GM21723 (cell line): Measurements from ENCODE around the gene SPATS2.
A peak's percentile ranks its signal among the peaks of the same experiment; 100 is the strongest.

Experiments
- ATAC-seq: cut with Tn5 transposase; IDR thresholded peaks from one replicate; pipeline ENCODE4 v1.9.1; 2021; ENCODE audit warnings: mild to moderate bottlenecking, moderate library complexity; ENCODE audit not compliant: unreplicated experiment

SPATS2 gene

GRCh38 chr12:49538510-49539403 lies 171.5 kb downstream of the SPATS2 start, which contains the start of gene KCNH3:
KCNH3 (plus strand) TSS chr12:49539030; CDS start chr12:49539417, 387 bp downstream.
- peak; percentile 68 for ATAC-seq

- no peak for ATAC-seq
Observed at GRCh38 chr12:49539406-49540228, 172.4 kb downstream of the SPATS2 start.

- ATAC-seq: no peak
Observed at GRCh38 chr12:49540229-49541139, 173.2 kb downstream of the SPATS2 start.

- ATAC-seq: no peak
Observed at GRCh38 chr12:49541140-49541861, 174.0 kb downstream of the SPATS2 start.

GRCh38 chr12:49541911-49542505 lies 174.7 kb downstream of the SPATS2 start:
- ATAC-seq: no peak

- ATAC-seq: no peak
Observed at GRCh38 chr12:49542592-49543160, 175.4 kb downstream of the SPATS2 start.

GRCh38 chr12:49543221-49543913 lies 176.1 kb downstream of the SPATS2 start:
- ATAC-seq: no peak

- ATAC-seq: no peak
Observed at GRCh38 chr12:49543914-49544815, 176.9 kb downstream of the SPATS2 start.

- ATAC-seq: no peak
Observed at GRCh38 chr12:49545815-49546214, 178.6 kb downstream of the SPATS2 start.

- no peak for ATAC-seq
Observed at GRCh38 chr12:49546481-49546880, 179.2 kb downstream of the SPATS2 start.

- ATAC-seq: no peak
Observed at GRCh38 chr12:49547090-49547690, 179.9 kb downstream of the SPATS2 start.

GRCh38 chr12:49548481-49548821 lies 181.2 kb downstream of the SPATS2 start:
- no peak for ATAC-seq

GRCh38 chr12:49548822-49549648 lies 181.8 kb downstream of the SPATS2 start:
- ATAC-seq: no peak

GRCh38 chr12:49549735-49550692 lies 182.8 kb downstream of the SPATS2 start:
- ATAC-seq: no peak

GRCh38 chr12:49550693-49551252 lies 183.5 kb downstream of the SPATS2 start:
- no peak for ATAC-seq
